ENCODE results near the gene PDE11A. TPM values are rescaled to one million over a fixed set of nuclear protein-coding genes. Genes with fewer than 3 reads are reported as not detected.

PDE11A gene
- total RNA-seq, 4 donors from 2014 or later = 0.82 to 16.2 (median 4.3) TPM

DNA sequence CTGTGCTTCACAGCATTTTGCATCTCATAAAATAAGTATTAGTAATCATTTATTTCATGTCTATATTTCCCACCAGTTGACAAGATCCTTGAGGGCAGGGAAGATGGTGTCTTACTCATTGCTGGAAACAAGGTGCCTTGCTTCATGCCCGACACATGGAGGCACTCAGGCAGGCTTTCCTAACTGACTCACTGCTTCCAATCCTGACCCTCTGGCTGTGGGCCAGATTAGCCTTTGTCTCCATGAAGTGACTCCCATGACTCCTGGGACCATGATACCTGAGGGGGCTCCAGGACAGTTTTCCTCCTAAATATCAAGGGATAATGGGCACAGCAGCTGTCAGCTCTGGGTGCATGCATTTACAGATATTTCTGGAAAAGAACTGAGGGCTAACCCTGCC lies 405.0 kb downstream of the PDE11A start:
- Histone ChIP-seq H3K4me3 (no peak overlapping the region), H3K9me3 (no peaks in the 10 kb centered on the region), H3K4me1 (peaks cover 0 to 22% of the 10 kb centered on the region in 2 donors), H3K27me3 (no peaks in the 10 kb centered on the region), H3K36me3 (no peaks in the 10 kb centered on the region), H3K27ac (no peak overlapping the region)
- in situ Hi-C loops (cut with MboI; ENCODE audit: low sequenced_read_pairs in 4 of 4) (no loop called here), intact Hi-C loops (cut with DNase I; ENCODE audit: low total_unique reads) (no loop called here)
- TF ChIP-seq POLR2A (IDR thresholded peaks at IDR 0.05) (no peak), CTCF (IDR thresholded peaks at IDR 0.05 in 4 of 5, conservative IDR thresholded peaks at IDR 0.05 in 1 of 5) (no peak)
- DNase-seq = no peak
- no peak for ATAC-seq

DNA sequence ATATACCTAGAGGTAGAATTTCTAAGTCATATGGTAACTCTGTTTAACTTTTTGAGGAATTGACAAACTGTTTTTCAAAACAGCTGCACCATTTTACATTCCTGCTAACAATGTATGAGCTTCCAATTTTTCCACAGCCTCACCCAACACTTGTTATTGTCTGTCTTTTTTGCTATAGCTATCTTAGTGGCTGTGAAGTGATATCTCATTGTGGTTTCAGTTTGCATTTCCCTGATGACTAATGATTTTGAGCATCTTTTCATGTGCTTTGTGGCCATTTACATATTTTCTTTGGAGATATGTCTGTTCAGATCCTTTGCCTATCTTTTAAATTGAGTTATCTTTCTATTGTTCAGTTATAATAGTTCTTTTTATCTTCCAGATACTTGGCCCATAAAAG lies 406.2 kb downstream of the PDE11A start:
- intact Hi-C loops (cut with DNase I; ENCODE audit: low total_unique reads) (no loop called here), in situ Hi-C loops (cut with MboI; ENCODE audit: low sequenced_read_pairs in 4 of 4) (no loop called here)
- Histone ChIP-seq H3K36me3 (no peaks in the 10 kb centered on the region), H3K9me3 (no peaks in the 10 kb centered on the region), H3K4me3 (no peak overlapping the region), H3K4me1 (peaks cover 0 to 16% of the 10 kb centered on the region in 2 donors), H3K27me3 (no peaks in the 10 kb centered on the region), H3K27ac (no peak overlapping the region)
- no peak for ATAC-seq
- DNase-seq = no peak
- TF ChIP-seq POLR2A (IDR thresholded peaks at IDR 0.05) (no peak), CTCF (IDR thresholded peaks at IDR 0.05 in 4 of 5, conservative IDR thresholded peaks at IDR 0.05 in 1 of 5) (no peak)

GRCh38 chr2:177665948-177666347 lies 406.6 kb downstream of the PDE11A start:
- ATAC-seq = no peak

DNA sequence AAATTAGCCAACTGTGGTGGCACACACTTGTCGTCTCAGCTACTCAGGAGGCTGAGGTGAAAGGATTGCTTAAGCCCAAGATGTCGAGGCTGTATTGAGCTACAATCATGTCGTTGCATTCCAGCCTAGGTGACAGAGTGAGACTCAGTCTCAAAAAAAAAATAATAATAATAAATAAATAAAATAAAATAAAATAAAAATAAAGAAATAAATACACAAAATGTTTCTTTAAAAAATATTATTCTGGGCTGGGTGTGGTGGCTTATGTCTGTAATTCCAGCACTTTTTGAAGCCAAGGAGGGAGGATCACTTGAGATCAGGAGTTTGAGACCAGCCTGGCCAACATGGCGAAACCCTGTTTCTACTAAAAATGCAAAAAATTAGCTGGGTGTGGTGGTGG lies 407.2 kb downstream of the PDE11A start:
- ATAC-seq (no peak), DNase-seq (no peak)
- no peak overlapping the region for H3K4me3 ChIP-seq
- in situ Hi-C loops (cut with MboI; ENCODE audit: low sequenced_read_pairs in 4 of 4) = no loop called here
- TF ChIP-seq CTCF (IDR thresholded peaks at IDR 0.05 in 4 of 5, conservative IDR thresholded peaks at IDR 0.05 in 1 of 5) = no peak
- no peak for TF ChIP-seq POLR2A (IDR thresholded peaks at IDR 0.05)
- H3K4me1 ChIP-seq = peaks cover 0 to 5% of the 10 kb centered on the region in 2 donors
- no peaks in the 10 kb centered on the region for H3K9me3 ChIP-seq
- H3K36me3 ChIP-seq = no peaks in the 10 kb centered on the region
- intact Hi-C loops (cut with DNase I; ENCODE audit: low total_unique reads) = no loop called here
- no peak overlapping the region for H3K27ac ChIP-seq
- no peaks in the 10 kb centered on the region for H3K27me3 ChIP-seq

More at GRCh38 chr2:177665948-177666347, 406.6 kb downstream of the PDE11A start:
- H3K36me3 ChIP-seq = no peaks in the 10 kb centered on the region
- intact Hi-C loops (cut with DNase I; ENCODE audit: low total_unique reads) (no loop called here), in situ Hi-C loops (cut with MboI; ENCODE audit: low sequenced_read_pairs in 4 of 4) (no loop called here)
- TF ChIP-seq CTCF (IDR thresholded peaks at IDR 0.05 in 4 of 5, conservative IDR thresholded peaks at IDR 0.05 in 1 of 5) = no peak
- no peak for TF ChIP-seq POLR2A (IDR thresholded peaks at IDR 0.05)
- H3K4me1 ChIP-seq = peaks cover 0 to 12% of the 10 kb centered on the region in 2 donors
- H3K27ac ChIP-seq = no peak overlapping the region
- no peak for DNase-seq
- no peaks in the 10 kb centered on the region for H3K27me3 ChIP-seq
- no peak overlapping the region for H3K4me3 ChIP-seq
- no peaks in the 10 kb centered on the region for H3K9me3 ChIP-seq

GRCh38 chr2:177662895-177663294 lies 409.7 kb downstream of the PDE11A start:
- no peaks in the 10 kb centered on the region for H3K4me1 ChIP-seq
- no peak overlapping the region for H3K27ac ChIP-seq
- no peaks in the 10 kb centered on the region for H3K36me3 ChIP-seq
- no peak overlapping the region for H3K4me3 ChIP-seq
- in situ Hi-C loops (cut with MboI; ENCODE audit: low sequenced_read_pairs in 4 of 4) = no loop called here
- H3K27me3 ChIP-seq = no peaks in the 10 kb centered on the region
- no peak for DNase-seq
- H3K9me3 ChIP-seq = no peaks in the 10 kb centered on the region
- intact Hi-C loops (cut with DNase I; ENCODE audit: low total_unique reads) = no loop called here
- no peak for ATAC-seq
- TF ChIP-seq CTCF (IDR thresholded peaks at IDR 0.05 in 4 of 5, conservative IDR thresholded peaks at IDR 0.05 in 1 of 5) (no peak), POLR2A (IDR thresholded peaks at IDR 0.05) (no peak)
